Duodenal mucosa (tissue), 2 donors: ENCODE results near the gene PKD1.

ENCODE experiments used
- H3K27ac ChIP-seq: one replicate; pipeline ENCODE4 v1.7.0; 2013; ENCODE audit warnings: low read depth, low read length
- H3K27me3 ChIP-seq, 2 donors: one replicate each; pipeline ENCODE4 v1.7.0; 2013; ENCODE audit warnings: low read length in 2 of 2, control low read depth in 1 of 2; ENCODE audit not compliant: insufficient read depth in 2 of 2, control insufficient read depth in 1 of 2
- H3K36me3 ChIP-seq, 2 donors: one replicate each; pipeline ENCODE4 v1.7.0; 2013; ENCODE audit warnings: low read length in 2 of 2, control low read depth in 1 of 2; ENCODE audit not compliant: insufficient read depth in 2 of 2, control insufficient read depth in 1 of 2
- H3K4me1 ChIP-seq, 2 donors: one replicate each; pipeline ENCODE4 v1.7.0; 2013; ENCODE audit warnings: low read length in 2 of 2, control low read depth in 1 of 2; ENCODE audit not compliant: insufficient read depth in 2 of 2, control insufficient read depth in 1 of 2
- H3K4me3 ChIP-seq, 2 donors: one replicate each; pipeline ENCODE4 v1.7.0; 2013; ENCODE audit warnings: low read length in 2 of 2, low read depth in 1 of 2
- H3K9ac ChIP-seq, 2 donors: one replicate each; pipeline ENCODE4 v1.7.0; 2013; ENCODE audit warnings: low read length in 2 of 2, low read depth in 1 of 2
- H3K9me3 ChIP-seq, 2 donors: one replicate each; pipeline ENCODE4 v1.7.0; 2013; ENCODE audit warnings: low read length in 2 of 2, control low read depth in 1 of 2; ENCODE audit not compliant: control insufficient read depth in 1 of 2

The PKD1 gene

DNA sequence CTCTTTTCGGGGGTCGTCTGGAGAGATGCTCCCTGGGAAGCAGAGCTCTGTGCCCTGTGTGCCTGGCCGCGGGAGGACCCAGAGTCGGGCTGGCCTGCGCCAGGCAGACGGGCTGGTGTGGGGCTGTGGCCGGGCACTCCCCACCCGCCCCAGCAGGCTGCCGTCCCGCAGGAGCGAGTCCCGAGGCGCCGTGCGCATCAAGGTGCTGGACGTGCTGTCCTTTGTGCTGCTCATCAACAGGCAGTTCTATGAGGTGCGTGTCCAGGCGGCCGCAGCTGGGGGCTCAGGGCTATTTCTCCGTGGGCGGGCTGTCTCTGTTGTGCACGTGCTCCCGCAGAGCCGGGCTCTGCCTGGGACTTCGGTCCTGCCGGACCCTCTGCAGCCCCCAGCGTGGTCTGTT is 72.9 kb downstream of the PKD1 start:
- H3K4me3 ChIP-seq = no peak overlapping the region
- peaks cover 20 to 73% of the 10 kb centered on the region in 2 donors for H3K36me3 ChIP-seq
- H3K9me3 ChIP-seq = no peaks in the 10 kb centered on the region
- no peaks in the 10 kb centered on the region for H3K27me3 ChIP-seq
- H3K4me1 ChIP-seq = no peaks in the 10 kb centered on the region
- H3K9ac ChIP-seq = no peak overlapping the region
- H3K27ac ChIP-seq = no peak overlapping the region

DNA sequence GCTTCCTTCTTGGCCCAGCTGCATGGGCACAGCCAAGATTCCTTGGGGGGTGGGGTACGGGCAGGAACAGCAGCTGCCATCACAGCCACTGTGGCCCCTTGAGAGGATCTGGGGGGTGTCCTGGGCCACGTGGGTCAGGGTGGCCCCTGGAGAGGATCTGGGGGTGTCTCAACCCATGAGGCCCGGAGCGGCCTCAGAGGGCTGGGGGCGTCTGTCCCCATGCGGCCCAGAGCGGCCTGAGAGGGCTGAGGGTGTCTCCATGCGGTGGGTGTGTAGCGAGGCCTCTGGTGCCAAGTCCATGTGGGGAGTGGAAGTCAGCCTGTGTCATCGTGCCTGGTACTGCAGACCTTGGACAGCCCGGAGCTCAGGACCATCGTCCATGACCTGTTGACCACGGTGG is 74.2 kb downstream of the PKD1 start:
- no peak overlapping the region for H3K9ac ChIP-seq
- no peaks in the 10 kb centered on the region for H3K27me3 ChIP-seq
- no peaks in the 10 kb centered on the region for H3K4me1 ChIP-seq
- H3K9me3 ChIP-seq = no peaks in the 10 kb centered on the region
- no peak overlapping the region for H3K4me3 ChIP-seq
- H3K36me3 ChIP-seq = peaks cover 20 to 77% of the 10 kb centered on the region in 2 donors
- no peak overlapping the region for H3K27ac ChIP-seq

DNA sequence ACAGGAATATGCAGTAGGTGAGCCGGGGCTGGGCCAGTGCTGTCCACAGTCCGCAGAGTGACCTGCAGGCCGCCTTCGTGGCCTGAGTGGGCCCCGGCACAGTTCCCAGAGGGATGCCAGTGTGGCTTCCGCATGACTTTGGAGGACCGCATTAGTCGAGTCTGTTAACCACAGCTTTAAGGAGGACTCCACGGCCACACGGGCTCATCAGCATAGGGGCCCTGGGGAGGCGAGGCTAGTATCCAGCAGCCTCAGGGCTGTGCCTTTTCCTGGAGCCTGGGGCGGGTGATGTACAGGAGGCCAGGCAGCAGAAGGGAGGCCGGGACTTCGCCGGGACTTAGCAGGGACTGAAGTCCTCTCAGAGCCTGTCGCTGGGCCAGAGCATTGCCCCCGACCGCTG is 74.7 kb downstream of the PKD1 start:
- Histone ChIP-seq H3K4me1 (no peaks in the 10 kb centered on the region), H3K36me3 (peaks cover 16 to 75% of the 10 kb centered on the region in 2 donors), H3K9ac (no peak overlapping the region), H3K9me3 (no peaks in the 10 kb centered on the region), H3K27me3 (no peaks in the 10 kb centered on the region), H3K27ac (no peak overlapping the region), H3K4me3 (no peak overlapping the region)

DNA sequence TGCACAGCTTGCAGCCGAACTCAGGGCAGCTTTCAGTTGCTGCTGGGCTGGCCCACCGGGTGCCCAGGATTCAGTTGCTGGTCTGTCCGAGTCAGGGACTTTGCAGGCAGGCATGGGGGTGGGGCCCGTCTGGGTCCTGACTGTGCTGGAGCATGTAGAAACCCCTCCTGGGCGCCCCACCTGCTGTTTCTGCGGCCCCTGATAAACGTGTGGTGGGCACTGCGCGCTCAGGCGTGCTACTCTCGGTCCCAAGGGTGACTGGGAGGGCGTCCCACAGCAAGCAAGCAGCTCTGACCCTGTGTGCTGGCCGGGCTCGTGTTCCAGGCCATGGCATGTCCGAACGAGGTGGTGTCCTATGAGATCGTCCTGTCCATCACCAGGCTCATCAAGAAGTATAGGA is 75.4 kb downstream of the PKD1 start:
- no peaks in the 10 kb centered on the region for H3K27me3 ChIP-seq
- no peak overlapping the region for H3K9ac ChIP-seq
- H3K4me3 ChIP-seq = no peak overlapping the region
- H3K9me3 ChIP-seq = no peaks in the 10 kb centered on the region
- H3K36me3 ChIP-seq = peaks cover 9 to 68% of the 10 kb centered on the region in 2 donors
- no peaks in the 10 kb centered on the region for H3K4me1 ChIP-seq
- no peak overlapping the region for H3K27ac ChIP-seq

DNA sequence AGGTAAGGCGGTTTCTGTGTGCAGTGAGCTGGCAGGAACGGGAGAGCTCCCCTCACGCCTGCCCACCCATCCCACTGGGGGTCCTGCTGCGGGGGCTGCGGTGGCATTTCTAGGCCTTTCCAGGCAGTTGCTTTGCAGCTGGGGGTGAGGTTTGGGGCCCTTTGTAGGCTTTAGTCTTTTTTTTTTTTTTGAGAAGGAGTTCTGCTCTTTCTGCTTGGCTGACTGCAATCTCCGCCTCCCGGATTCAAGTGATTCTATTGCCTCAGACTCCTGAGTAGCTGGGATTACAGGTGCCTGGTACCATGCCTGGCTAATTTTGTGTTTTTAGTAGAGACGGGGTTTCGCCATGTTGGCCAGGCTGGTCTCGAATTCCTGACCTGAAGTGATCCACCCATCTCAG is 76.8 kb downstream of the PKD1 start:
- peaks cover 7 to 9% of the 10 kb centered on the region in 2 donors for H3K4me1 ChIP-seq
- no peak overlapping the region for H3K4me3 ChIP-seq
- H3K27ac ChIP-seq = no peak overlapping the region
- no peak overlapping the region for H3K9ac ChIP-seq
- H3K27me3 ChIP-seq = no peaks in the 10 kb centered on the region
- H3K36me3 ChIP-seq = peaks cover 6 to 67% of the 10 kb centered on the region in 2 donors
- no peaks in the 10 kb centered on the region for H3K9me3 ChIP-seq

DNA sequence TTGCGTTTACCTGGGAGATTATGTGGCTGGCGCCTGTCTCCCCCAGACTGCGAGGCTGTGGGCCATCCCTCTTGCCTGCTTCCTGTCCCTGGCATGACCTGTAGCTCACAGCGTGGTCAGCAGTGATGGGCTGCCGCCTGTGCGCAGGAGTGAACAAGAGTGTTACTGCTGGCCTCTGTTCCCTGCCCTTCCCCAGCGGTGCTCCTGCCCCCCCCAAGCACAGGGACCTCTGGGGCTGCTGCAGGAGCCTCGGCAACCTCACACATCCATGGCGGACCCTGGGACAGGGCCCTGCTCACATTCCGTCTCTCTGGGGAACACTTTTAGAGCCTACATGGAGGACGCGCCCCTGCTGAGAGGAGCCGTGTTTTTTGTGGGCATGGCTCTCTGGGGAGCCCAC is 77.3 kb downstream of the PKD1 start:
- H3K36me3 ChIP-seq = peaks cover 4 to 67% of the 10 kb centered on the region in 2 donors
- H3K4me3 ChIP-seq = no peak overlapping the region
- H3K4me1 ChIP-seq = peaks cover 7 to 9% of the 10 kb centered on the region in 2 donors

DNA sequence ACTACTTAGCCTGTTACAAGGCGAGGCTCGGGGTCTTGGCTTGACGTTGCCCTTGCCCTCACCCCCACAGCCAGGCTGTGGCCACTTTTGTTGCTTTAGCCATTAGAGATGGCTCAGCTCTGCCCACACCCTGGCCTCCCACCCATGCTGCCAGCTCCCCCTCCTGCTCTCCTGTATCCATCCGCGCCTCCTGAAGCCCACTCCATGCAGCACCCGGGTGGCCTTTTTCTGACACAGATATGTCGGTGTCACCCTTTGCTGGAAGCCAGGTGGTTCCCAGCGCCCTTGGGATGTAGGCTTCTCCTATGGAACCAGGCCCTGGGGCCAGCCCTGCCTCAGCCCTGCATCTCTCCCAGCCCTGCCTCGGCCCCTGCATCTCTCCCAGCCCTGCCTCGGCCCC is 78.3 kb downstream of the PKD1 start:
- Histone ChIP-seq H3K4me3 (no peak overlapping the region), H3K36me3 (peaks cover 2 to 66% of the 10 kb centered on the region in 2 donors), H3K27me3 (no peaks in the 10 kb centered on the region), H3K9ac (no peak overlapping the region), H3K4me1 (peaks cover 7 to 9% of the 10 kb centered on the region in 2 donors), H3K9me3 (no peaks in the 10 kb centered on the region), H3K27ac (no peak overlapping the region)

More for the DNA sequence above, 77.3 kb downstream of the PKD1 start:
- no peak overlapping the region for H3K27ac ChIP-seq
- H3K9me3 ChIP-seq = no peaks in the 10 kb centered on the region
- no peaks in the 10 kb centered on the region for H3K27me3 ChIP-seq
- H3K9ac ChIP-seq = no peak overlapping the region

DNA sequence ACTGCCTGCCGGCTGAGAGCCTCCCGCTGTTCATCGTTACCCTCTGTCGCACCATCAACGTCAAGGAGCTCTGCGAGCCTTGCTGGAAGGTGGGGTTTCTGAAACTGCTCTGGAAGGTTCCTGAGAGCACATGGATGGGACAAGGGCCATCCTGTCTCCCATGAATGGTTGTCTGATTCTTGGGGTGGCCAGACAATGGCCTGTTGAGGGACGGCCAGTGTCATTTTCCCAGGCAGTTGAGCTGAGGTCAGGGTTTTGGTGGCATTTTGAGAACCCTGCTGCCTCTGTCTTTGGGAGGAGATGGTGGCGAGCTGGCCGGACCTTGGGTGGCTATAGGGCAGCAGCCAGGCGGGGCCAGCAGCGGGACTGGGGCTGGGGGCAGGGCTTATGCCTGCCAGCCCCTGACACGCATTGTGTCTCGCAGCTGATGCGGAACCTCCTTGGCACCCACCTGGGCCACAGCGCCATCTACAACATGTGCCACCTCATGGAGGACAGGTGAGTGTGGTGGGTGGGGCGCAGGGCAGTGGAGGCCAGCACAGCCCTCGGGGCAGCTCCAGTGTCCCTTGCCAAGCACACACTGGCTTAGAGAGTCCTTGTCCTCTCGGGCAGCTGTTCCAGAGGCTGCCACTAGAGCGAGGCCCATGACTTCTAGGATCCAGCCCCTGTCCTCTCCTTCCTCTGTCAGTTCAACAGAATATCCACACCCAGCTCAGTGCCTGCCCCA is 78.9 kb downstream of the PKD1 start:
- peaks cover 2 to 67% of the 10 kb centered on the region in 2 donors for H3K36me3 ChIP-seq
- H3K9me3 ChIP-seq = no peaks in the 10 kb centered on the region
- H3K4me1 ChIP-seq = peaks cover 7 to 9% of the 10 kb centered on the region in 2 donors
- H3K27ac ChIP-seq = no peak overlapping the region
- H3K27me3 ChIP-seq = no peaks in the 10 kb centered on the region
- H3K9ac ChIP-seq = no peak overlapping the region
- H3K4me3 ChIP-seq = no peak overlapping the region

DNA sequence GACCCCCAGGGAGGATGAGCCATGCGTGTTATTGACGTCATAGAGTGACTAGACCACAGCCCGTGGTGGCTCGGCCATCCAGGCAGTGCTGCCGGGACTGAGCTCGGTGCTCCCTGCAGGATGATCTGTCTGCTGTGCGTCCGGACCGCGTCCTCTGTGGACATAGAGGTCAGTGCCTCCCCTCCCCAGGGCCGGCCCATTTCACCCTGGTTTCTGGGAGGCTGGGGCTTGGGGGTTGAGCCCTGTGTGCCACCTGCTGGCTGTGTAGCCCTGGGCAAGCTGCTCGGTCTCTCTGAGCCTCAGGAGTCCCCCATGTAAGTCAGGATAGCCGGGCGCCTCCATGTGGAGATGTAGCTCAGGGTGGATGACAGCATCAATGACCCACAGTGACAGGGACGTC is 79.6 kb downstream of the PKD1 start:
- Histone ChIP-seq H3K4me3 (no peak overlapping the region), H3K27me3 (no peaks in the 10 kb centered on the region), H3K4me1 (peaks cover 7 to 9% of the 10 kb centered on the region in 2 donors), H3K36me3 (peaks cover 8 to 67% of the 10 kb centered on the region in 2 donors), H3K9me3 (no peaks in the 10 kb centered on the region), H3K27ac (no peak overlapping the region), H3K9ac (no peak overlapping the region)

DNA sequence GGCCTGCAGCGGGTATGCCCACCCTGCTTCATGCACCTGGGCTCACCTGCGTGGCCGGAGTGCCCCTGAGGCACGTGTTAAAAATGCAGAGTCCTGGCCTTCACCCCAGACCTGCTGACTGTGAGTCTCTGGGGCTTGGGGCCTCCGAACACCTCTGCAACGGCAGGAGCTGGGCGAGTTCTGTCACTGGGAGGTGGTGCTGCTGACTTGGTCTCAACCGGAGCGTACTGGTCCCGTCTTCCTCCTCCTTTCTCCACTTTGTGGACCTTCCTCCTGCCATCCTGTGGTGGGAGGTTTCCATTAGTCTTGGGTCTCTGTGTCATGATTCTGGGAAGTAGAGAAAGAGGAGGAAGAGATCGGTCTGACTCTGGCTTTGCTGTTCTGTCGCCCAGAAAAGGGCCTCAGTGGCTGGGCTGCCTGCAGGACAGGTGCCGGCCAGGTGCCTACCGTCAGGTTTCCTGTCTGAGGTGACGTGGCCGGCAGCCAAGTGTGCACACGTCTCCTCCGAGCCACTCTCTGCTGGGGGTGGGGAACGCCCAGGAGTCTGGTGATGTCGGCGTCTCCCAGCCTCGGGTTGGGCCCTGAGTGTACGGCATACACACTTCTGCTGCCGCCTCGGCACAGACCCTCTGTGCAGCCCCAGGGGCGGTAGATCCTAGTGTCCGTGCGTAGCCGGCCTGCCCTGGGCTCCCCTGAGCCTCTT is 81.0 kb downstream of the PKD1 start:
- H3K9me3 ChIP-seq = no peaks in the 10 kb centered on the region
- peak overlapping the region; percentile 11 for H3K27ac ChIP-seq
- H3K36me3 ChIP-seq = peaks cover 9 to 64% of the 10 kb centered on the region in 2 donors

More for the DNA sequence above, 81.0 kb downstream of the PKD1 start:
- Histone ChIP-seq H3K9ac (peak overlapping the region in 1 of 2 donors; percentile 33), H3K27me3 (no peaks in the 10 kb centered on the region), H3K4me1 (peaks cover 7 to 9% of the 10 kb centered on the region in 2 donors), H3K4me3 (no peak overlapping the region)
